Measurements from ENCODE around the gene CYP27A1. TPM values are rescaled to one million over a fixed set of nuclear protein-coding genes. Genes with fewer than 3 reads are reported as not detected.

Gene CYP27A1
- total RNA-seq, 1 donor from 2014 or later = 180 TPM

DNA sequence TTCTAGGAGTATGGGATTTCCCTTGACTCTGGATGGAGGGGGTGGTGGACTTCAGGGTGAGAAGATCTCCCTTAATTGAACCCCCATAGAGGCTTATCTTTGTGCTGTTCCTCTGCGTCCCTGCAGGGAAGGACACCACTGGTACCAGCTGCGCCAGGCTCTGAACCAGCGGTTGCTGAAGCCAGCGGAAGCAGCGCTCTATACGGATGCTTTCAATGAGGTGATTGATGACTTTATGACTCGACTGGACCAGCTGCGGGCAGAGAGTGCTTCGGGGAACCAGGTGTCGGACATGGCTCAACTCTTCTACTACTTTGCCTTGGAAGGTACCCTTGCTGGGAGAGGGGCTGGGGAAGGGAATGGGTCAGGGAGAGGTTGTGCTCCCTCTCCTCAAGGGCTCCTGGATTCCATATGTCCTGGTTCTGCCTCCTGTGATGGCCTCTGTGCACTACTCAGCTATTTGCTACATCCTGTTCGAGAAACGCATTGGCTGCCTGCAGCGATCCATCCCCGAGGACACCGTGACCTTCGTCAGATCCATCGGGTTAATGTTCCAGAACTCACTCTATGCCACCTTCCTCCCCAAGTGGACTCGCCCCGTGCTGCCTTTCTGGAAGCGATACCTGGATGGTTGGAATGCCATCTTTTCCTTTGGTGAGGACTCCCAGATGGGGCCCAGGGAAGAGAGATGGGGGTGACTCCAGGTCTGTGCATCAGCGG is 30.3 kb downstream of the CYP27A1 start:
- Histone ChIP-seq H3K36me3 (peaks cover 33% of the 10 kb centered on the region), H3K9me3 (no peaks in the 10 kb centered on the region), H3K27ac (no peak overlapping the region), H3K4me1 (peaks cover 4% of the 10 kb centered on the region), H3K4me3 (no peak overlapping the region), H3K27me3 (no peaks in the 10 kb centered on the region)
- ATAC-seq = no peak
- TF ChIP-seq CTCF (IDR thresholded peaks at IDR 0.05) = no peak
- intact Hi-C loops (cut with DNase I) = no loop called here
- DNase-seq = no peak

DNA sequence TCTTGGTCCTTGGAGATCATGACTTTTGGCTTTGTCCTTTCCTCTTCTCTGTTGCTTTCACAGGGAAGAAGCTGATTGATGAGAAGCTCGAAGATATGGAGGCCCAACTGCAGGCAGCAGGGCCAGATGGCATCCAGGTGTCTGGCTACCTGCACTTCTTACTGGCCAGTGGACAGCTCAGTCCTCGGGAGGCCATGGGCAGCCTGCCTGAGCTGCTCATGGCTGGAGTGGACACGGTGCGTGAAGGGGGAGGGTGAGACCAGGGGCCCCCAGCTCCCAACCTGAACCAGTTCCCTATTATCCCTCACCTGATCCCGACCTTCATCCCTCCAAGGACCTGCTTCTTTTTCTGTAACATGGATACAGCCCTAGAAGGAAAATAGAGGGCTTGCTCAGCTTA is 30.9 kb downstream of the CYP27A1 start:
- DNase-seq = no peak
- peaks cover 3% of the 10 kb centered on the region for H3K4me1 ChIP-seq
- H3K27ac ChIP-seq = no peak overlapping the region
- H3K36me3 ChIP-seq = peaks cover 33% of the 10 kb centered on the region
- no peaks in the 10 kb centered on the region for H3K9me3 ChIP-seq
- no peak overlapping the region for H3K4me3 ChIP-seq
- no peak for ATAC-seq
- TF ChIP-seq CTCF (IDR thresholded peaks at IDR 0.05) = no peak
- intact Hi-C loops (cut with DNase I) = no loop called here
- H3K27me3 ChIP-seq = no peaks in the 10 kb centered on the region

GRCh38 chr2:218813771-218814460 is 32.0 kb downstream of the CYP27A1 start:
- intact Hi-C loops (cut with DNase I) = no loop called here
- Histone ChIP-seq H3K4me1 (no peaks in the 10 kb centered on the region), H3K4me3 (no peak overlapping the region), H3K27me3 (no peaks in the 10 kb centered on the region), H3K36me3 (peaks cover 38% of the 10 kb centered on the region), H3K9me3 (no peaks in the 10 kb centered on the region), H3K27ac (peak overlapping the region; percentile 7)
- TF ChIP-seq CTCF (IDR thresholded peaks at IDR 0.05) = no peak
- ATAC-seq = peak; percentile 25
- no peak for DNase-seq

DNA sequence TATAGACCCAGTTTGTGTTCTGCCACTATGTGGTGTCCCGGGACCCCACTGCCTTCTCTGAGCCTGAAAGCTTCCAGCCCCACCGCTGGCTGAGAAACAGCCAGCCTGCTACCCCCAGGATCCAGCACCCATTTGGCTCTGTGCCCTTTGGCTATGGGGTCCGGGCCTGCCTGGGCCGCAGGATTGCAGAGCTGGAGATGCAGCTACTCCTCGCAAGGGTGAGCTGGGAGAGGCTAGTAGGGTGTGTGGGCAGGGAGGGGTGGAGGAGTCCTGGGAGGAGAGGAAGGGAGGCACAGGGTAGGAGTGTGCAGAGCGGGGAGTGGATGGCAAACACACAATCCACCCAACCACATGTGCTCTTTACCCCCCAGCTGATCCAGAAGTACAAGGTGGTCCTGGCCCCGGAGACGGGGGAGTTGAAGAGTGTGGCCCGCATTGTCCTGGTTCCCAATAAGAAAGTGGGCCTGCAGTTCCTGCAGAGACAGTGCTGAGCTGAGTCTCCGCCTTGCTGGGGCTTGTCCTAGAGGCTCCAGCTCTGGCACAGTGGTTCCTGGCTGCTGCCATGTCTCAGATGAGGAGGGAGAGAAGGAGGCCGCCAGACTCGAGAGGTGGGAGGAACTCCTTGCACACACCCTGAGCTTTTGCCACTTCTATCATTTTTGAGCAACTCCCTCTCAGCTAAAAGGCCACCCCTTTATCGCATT is 32.7 kb downstream of the CYP27A1 start:
- Histone ChIP-seq H3K4me3 (no peak overlapping the region), H3K4me1 (no peaks in the 10 kb centered on the region), H3K27ac (peak overlapping the region; percentile 7), H3K27me3 (no peaks in the 10 kb centered on the region), H3K9me3 (no peaks in the 10 kb centered on the region), H3K36me3 (peaks cover 41% of the 10 kb centered on the region)
- ATAC-seq (peak; percentile 64), DNase-seq (no peak)
- no peak for TF ChIP-seq CTCF (IDR thresholded peaks at IDR 0.05)
- intact Hi-C loops (cut with DNase I) = no loop called here

GRCh38 chr2:218815244-218815637 is 33.3 kb downstream of the CYP27A1 start:
- Histone ChIP-seq H3K27me3 (no peaks in the 10 kb centered on the region), H3K36me3 (peaks cover 41% of the 10 kb centered on the region), H3K27ac (no peak overlapping the region), H3K4me3 (no peak overlapping the region), H3K4me1 (no peaks in the 10 kb centered on the region), H3K9me3 (no peaks in the 10 kb centered on the region)
- DNase-seq (no peak), ATAC-seq (no peak)
- intact Hi-C loops (cut with DNase I) = no loop called here
- no peak for TF ChIP-seq CTCF (IDR thresholded peaks at IDR 0.05)

Measured in upper lobe of right lung (tissue), 1 donor.